Ovary (tissue), 9 donors: ENCODE measurements around the gene HPS6. TPM values are rescaled to one million over a fixed set of nuclear protein-coding genes. Genes with fewer than 3 reads are reported as not detected.

ENCODE experiments used
- DNase-seq, 5 donors: peaks; one replicate each; pipeline ENCODE4 v3.0.0-alpha.2; 2019 to 2020
- H3K27ac ChIP-seq, 2 donors: fragments of 200-600 bp; one replicate each; pipeline versions ENCODE4 v1.5.1 to v1.8.0; 2019 to 2022
- H3K27me3 ChIP-seq: fragments of 200-600 bp; one replicate; pipeline ENCODE4 v1.8.0; 2022
- H3K36me3 ChIP-seq: fragments of 200-600 bp; sonication (generic); one replicate; pipeline ENCODE4 v1.5.1; 2019
- H3K4me1 ChIP-seq: one replicate; pipeline ENCODE4 v1.8.1; 2013; ENCODE audit warnings: mild to moderate bottlenecking, moderate library complexity; ENCODE audit not compliant: insufficient read depth
- H3K4me3 ChIP-seq: fragments of 200-600 bp; sonication (generic); one replicate; pipeline ENCODE4 v1.5.1; 2017
- H3K9me3 ChIP-seq, 2 donors: fragments of 200-600 bp in 1 of 2; sonication (generic) in 1 of 2; one replicate each; pipeline versions ENCODE4 v1.5.1 to v1.8.1; 2013 to 2019; ENCODE audit warnings: mild to moderate bottlenecking in 1 of 2, moderate library complexity in 1 of 2
- CTCF ChIP-seq, 3 donors: fragments of 450-650 bp in 2 of 3; fragments of 200-600 bp in 1 of 3; IDR thresholded peaks; one replicate each; pipeline versions ENCODE4 v1.5.1 to v1.8.0; 2016 to 2022; ENCODE audit warnings: antibody characterized with exemption in 3 of 3, mild to moderate bottlenecking in 1 of 3
- EP300 ChIP-seq: sonication (generic); formaldehyde crosslinking; IDR thresholded peaks from one replicate; pipeline ENCODE4 v1.6.1; 2017; ENCODE audit warnings: antibody characterized with exemption
- POLR2A ChIP-seq: fragments of 450-650 bp; IDR thresholded peaks from one replicate; pipeline ENCODE4 v1.6.1; 2017; ENCODE audit warnings: antibody characterized with exemption, mild to moderate bottlenecking, moderate library complexity
- WGBS, 3 donors: extraction: QIAGEN DNeasy Blood & Tissue Kit in 1 of 3; methylation state at CpG; one replicate each; pipeline versions ENCODE4 v1.1.5 to v1.1.7; 2013 to 2017; 5-methylcytosine and 5-hydroxymethylcytosine counted together
- intact Hi-C, 4 donors: fragments of 100-400 bp; cut with DNase I; formaldehyde crosslinking; loops; one replicate each; pipeline versions ENCODE4 v1.11.0 to v1.15.1; 2022 to 2023
- polyA plus RNA-seq, 2 donors: library from polyadenylated mRNA; stranded (reverse); fragments of 200-250 nt in 1 of 2; fragments of 350-450 nt in 1 of 2; fragmentation: Illumina TruSeq in 1 of 2; extraction: RNeasy Lipid Tissue Mini Kit (QIAGEN cat#74804) in 1 of 2; gene quantifications; one replicate each; pipeline ENCODE4 v1.2.3, GENCODE V29; 2013 to 2014
- total RNA-seq, 7 donors: library from RNA; depleted of rRNA in 2 of 7; stranded (reverse); fragments of >200 nt in 2 of 7; fragmentation: NEBNext Ultra II Directional in 3 of 7; extraction: Animal tissue kit (Norgen Biotek cat#: 25700) in 3 of 7; gene quantifications; one replicate each; pipeline versions ENCODE4 v1.1.0 to v1.2.4, GENCODE V29; 2016 to 2023
- donor health status: DM: no; HTN: no; CAD: no; lungs with moderate emphysema.
- donor health status: DM: no; HTN: no; CAD: no.
- donor health status: Bipolar disorder and iron deficiency.
- donor health status: DM: yes; HTN: yes; CAD: no.
- donor health status: DM: no; HTN: no; CAD: no.
- donor health status: DM: yes; HTN: yes; CAD: no.

The HPS6 gene
- total and polyA plus RNA-seq, 9 donors, result 2.6 to 20.9 (median 15.3) TPM

- Histone ChIP-seq H3K4me3 (no peak overlapping the region), H3K9me3 (no peaks in the 10 kb centered on the region), H3K27ac (no peak overlapping the region), H3K4me1 (no peaks in the 10 kb centered on the region), H3K36me3 (no peaks in the 10 kb centered on the region), H3K27me3 (no peaks in the 10 kb centered on the region)
- intact Hi-C loops, result loop anchor here in 1 of 4 donors (5.0 kb wide), 1 partner anchor 35 kb away; no protein-coding TSS in a partner anchor
- no peak for DNase-seq
- no peak for TF ChIP-seq CTCF (IDR thresholded peaks at IDR 0.05)
- no peak for TF ChIP-seq POLR2A
- no peak for TF ChIP-seq EP300
- 63 to 85% (median 83%) methylated on average over 2 of the region's 2 CpGs for WGBS, 3 donors
Measured at GRCh38 chr10:102106998-102107397, 41.8 kb downstream of the HPS6 start.

GRCh38 chr10:102109166-102110116 lies 44.3 kb downstream of the HPS6 start:
- H3K36me3 ChIP-seq, result no peaks in the 10 kb centered on the region

GRCh38 chr10:102111276-102111675 lies 46.1 kb downstream of the HPS6 start:
- 85 to 88% (median 87%) methylated on average over 12 of the region's 12 CpGs for WGBS, 3 donors

More at GRCh38 chr10:102109166-102110116, 44.3 kb downstream of the HPS6 start:
- TF ChIP-seq EP300, result no peak
- no peak for TF ChIP-seq POLR2A
- no peak for TF ChIP-seq CTCF (IDR thresholded peaks at IDR 0.05)
- peaks cover 9% of the 10 kb centered on the region for H3K4me1 ChIP-seq
- H3K27me3 ChIP-seq, result no peaks in the 10 kb centered on the region
- H3K9me3 ChIP-seq, result no peaks in the 10 kb centered on the region
- no peak overlapping the region for H3K27ac ChIP-seq
- no peak overlapping the region for H3K4me3 ChIP-seq
- intact Hi-C loops, result loop anchor here in 2 of 4 donors (5.0 to 10.0 kb wide), 2 partner anchors 37 to 45 kb away; partner anchors contain the start of gene HPS6 (in 1 of the 2)
- WGBS, 3 donors, result 82 to 87% (median 83%) methylated on average over 24 of the region's 24 CpGs
- no peak for DNase-seq

More at GRCh38 chr10:102111276-102111675, 46.1 kb downstream of the HPS6 start:
- Histone ChIP-seq H3K27ac (no peak overlapping the region), H3K4me3 (no peak overlapping the region), H3K9me3 (no peaks in the 10 kb centered on the region), H3K36me3 (no peaks in the 10 kb centered on the region), H3K27me3 (no peaks in the 10 kb centered on the region), H3K4me1 (peaks cover 10% of the 10 kb centered on the region)
- intact Hi-C loops, result loop anchor here in 1 of 4 donors (10.0 kb wide), 1 partner anchor 46 kb away; the partner anchor contains the start of gene HPS6
- no peak for DNase-seq
- TF ChIP-seq POLR2A (no peak), EP300 (no peak), CTCF (IDR thresholded peaks at IDR 0.05) (no peak)
